GM23248 (cell line): Measurements from ENCODE around the gene CPLANE1.

Experiments used
- EZH2 ChIP-seq: fragments of 200-600 bp; sonication (generic); IDR thresholded peaks from 2 replicates; pipeline ENCODE4 v1.6.1; 2018; ENCODE audit warnings: antibody characterized with exemption, mild to moderate bottlenecking; ENCODE audit not compliant: insufficient read depth, poor library complexity, severe bottlenecking
- EZH2phosphoT487 ChIP-seq: fragments of 200-600 bp; sonication (generic); IDR thresholded peaks from 2 replicates; pipeline ENCODE4 v1.6.1; 2018; ENCODE audit warnings: antibody characterized with exemption, moderate library complexity, mild to moderate bottlenecking, low read depth; ENCODE audit not compliant: insufficient read depth

DNA sequence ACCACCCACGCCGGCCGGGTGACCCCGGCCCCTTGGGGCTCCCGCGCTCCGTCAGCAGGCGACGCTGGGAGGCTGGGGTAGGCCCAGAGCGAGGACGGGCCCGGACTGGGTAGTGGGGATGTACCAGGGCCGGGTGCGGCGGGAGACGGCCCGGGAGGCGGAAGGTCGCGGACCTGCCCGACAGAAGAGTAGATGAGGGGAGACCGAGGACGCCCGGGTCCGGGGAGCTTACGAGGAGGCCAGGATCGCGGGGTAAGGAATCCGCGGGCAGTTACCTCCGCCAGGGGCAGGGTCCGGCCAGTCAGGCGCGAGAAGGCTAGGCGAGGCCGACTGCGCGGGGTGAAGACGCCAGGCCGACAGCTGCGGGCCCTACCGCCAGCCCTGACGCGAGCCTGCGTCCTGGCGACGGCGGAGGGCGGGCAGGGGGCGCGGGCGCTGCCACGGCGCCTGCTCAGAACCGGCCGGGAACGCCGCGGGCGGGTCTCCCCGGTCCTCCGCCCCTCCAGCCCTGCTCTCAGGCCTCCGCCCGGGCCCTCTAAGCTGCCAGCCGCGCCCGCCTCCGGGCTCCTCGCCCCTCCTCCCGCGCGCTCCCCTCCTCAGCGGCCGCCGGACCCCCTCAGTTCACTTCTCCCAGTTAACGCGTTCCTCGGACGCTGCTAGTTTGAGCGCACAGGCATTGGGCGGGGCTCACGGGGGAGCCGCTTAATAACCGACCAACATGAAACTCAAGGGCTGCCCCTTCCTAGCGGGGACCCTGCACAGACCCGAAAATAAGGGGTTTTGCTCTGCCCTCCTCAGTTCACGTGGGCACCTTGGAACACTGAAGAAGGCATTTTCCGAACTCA, at the start of gene CPLANE1:
- TF ChIP-seq EZH2: no peak
- no peak for TF ChIP-seq EZH2phosphoT487
